OCI-M2 (cell line): Measurements from ENCODE around the gene RDH8.
"Not testable (repeated sequence)": the region's sequence is repeated elsewhere in the genome, so short reads cannot be mapped to it uniquely, and the experiment has no call there.

Experiments used
- DNase-seq: peaks from one replicate; lab custom pipeline; 2025; ENCODE audit not compliant: unreplicated experiment; lab: John Stamatoyannopoulos, UW

The RDH8 gene

DNA sequence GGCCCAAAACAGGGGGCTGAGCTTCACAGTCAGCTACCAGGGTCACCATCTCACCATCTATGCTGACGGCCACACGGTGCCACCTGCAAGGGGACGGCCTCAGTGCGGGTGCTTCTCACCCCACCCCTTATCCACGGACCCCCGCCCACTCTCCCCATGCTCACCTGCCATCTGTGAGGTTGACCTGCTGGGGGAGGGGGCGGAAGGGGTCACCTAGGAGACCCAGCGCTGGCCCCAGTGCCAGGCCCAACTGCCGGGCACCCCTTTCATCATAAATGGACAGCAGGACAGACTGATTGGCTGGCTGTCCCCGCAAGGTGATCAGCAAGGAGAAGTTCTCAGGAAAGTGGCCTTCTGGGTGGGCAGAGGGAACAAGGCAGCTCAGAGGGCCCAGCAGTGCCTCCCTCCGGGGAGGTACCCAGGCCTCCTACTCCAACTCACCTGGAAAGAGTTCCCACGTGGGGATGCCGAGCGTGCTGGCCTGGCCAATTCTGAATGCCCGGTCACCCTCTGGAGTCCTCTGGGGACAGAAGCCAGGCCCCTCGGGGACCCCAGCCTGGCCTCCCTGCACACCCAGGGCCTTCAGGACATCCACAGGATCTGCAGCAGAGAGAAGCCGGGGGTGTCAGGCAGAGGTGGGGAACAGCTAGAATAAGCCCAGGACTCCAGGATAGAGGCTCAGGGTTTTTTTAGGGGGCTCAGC lies 7.5 kb upstream of the RDH8 start:
- no peak for DNase-seq

DNA sequence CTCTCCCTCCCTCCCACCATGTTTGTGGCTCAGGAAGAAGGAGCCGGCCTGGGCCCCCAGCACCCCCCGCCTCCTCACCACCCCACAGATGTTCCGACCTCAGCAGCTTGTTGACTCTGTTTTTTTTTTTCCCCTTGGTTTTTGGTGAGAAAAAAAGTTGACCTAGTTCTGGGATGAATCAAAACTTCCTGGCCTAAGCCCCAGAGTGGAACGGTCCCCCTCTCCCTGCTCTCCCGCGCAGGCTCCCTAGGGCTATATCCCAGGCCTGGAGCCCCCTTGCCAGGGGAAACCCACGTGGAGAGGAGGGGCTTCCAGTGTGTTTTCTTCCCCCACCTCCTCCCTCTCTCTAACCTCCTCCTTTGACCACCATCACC lies 7.0 kb upstream of the RDH8 start:
- no peak for DNase-seq

DNA sequence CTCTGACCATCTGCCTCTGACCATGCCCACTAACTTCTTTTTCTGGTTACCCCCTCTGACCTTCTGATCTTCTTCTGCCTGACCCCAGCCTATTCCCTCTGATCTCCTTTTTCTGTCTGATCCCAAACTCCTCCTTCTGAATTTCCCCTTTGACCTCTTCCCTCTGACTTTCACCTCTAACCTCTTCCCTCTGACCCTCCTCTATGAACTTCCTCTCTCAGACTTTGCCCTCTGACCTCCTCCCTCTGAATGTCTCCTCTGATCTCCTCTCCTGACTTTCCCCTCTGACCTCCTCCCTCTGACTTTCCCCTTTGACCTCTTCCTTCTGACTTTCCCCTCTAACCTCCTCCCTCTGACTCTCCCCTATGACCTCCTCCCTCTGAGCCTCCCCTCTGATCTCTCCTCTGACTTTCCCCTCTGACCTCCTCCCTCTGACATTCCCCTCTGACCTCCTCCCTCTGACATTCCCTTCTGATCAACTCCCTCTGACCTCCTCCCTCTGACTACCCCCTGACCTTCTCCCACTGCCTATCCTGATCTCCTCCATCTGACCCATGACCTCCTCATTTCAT lies 6.4 kb upstream of the RDH8 start:
- DNase-seq, result no peak

DNA sequence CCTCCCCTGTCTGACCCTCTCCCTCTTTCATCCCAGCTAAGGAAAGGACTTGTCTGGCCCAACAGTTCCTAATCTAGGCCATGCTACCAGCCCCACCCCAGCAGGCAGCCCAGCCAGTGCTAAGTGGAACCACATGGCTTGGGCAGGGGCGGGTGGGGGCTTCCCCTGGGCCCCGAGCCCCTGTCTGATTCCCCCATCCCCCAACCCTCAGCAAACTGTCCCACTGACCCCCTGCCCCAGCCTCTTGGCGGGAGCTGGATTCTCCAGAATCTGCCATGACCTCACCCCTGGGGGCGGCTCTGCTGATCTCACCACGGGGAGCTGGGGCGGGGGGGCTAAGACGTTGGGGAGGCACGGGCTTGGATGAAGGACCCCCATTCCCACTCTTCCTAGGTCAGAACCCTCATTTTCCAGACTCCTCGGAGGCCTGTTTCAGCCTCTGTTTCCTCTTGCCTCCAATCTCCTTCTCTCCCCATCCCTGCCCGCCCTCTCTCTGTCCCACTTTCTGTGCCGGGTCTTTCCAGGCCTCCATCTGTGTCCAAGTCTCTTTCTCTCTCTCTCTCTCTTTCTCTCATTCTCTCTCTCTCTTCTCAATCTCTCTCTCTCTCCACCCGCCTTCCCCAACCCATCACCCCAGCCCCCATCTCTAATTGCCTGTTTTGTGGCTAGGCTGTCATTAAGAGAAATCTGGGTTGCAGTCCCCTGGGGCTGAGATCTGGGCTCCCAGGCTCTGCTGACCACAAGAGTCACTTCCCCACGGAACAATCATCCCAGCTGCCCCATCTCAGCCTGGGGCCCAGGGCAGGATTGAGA lies 5.7 kb upstream of the RDH8 start:
- DNase-seq, result no peak

DNA sequence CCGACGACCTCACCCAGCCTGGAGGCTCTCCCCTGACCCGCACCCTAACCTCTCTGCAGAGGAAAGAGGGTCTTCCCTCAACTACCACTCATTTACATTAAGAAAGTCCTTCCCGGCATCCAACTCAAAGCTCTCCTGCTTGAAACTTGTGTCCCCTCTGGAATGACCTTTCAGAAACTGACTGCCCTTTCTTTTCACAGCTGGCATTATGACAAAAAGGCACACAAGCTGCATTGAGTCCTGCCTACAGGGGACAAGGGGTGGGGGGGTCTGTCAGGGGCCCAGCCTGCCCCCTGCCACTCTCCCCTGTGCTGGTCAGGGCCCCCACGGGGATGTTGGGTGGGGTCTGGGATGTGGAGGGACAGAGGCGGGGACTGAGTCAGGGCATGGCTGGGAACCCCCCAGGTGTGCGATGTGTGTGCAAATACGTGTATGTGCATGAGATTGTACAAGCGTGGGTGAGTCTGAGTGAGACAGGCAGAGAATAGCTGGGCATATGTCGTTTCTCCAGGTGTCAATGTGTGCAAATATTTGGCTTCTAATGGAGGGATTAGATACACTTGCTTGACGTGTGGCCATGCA lies 5.0 kb upstream of the RDH8 start:
- no peak for DNase-seq

DNA sequence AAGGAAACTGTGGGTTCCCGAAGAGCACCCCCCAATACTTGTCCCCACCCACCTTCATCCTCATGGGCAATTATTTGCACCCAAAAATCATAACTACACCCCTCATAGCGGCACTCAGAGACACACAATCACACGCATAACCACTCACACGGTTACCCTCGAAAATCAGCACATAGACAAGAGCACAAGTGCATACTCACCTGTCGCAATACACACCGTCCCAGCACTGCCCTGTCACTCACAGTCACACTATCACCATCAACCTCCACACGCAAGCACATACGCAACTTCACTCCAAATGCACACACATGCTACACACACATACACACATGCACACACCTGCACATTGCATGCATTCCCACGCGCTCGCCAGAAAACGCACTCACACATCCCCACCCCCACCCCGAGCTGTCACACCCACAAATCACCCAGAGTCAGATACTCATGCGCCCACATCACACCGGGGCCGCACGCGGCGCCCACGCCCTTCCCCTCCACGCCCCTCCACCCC lies 3.5 kb upstream of the RDH8 start:
- no peak for DNase-seq

DNA sequence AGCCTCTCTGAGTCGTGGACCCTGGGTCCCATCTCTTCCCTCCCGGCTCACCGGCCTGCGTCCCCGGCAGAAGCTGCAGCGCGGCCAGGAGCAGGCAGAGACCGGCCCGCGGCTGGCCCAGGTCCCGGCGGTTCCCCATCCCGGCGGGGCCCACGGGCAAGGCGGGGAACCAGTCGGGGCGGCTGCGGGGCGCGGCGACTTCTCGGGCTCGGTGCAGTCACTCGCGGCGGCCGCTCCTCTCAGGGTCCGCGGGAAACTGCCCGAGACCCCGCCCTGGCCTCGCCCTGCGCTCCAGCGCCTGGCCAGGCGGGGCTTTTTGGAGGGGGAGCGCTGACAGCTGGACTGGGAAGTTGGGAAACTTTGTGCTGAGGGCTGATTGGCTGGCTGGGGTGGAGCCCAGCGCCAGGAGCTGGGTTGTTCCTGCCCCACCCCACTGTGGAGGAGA lies 3.0 kb upstream of the RDH8 start, which contains the start of gene COL5A3:
TSS of gene COL5A3 (minus strand) at position 258 of the 445 bp plus-strand sequence. CDS start at position 139, 119 bp downstream.
- no peak for DNase-seq

DNA sequence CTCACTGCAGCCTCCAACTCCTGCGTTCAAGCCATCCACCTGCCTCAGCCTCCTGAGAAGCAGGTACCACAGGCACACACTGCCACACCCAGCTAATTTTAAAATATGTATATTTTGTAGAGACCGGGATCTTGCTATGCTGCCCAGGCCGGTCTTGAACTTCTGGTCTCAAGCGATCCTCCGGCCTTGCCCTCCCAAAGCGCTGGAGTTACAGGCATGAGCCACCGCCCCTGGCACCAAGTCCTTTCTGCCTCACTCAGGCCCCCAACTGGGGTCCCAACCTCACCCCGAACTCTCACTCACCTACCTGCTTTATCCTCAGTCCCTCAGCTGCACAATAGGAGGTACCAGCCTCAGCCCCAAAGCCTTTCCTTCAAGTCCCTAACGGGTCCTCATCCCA lies 2.3 kb upstream of the RDH8 start:
- DNase-seq, result no peak

DNA sequence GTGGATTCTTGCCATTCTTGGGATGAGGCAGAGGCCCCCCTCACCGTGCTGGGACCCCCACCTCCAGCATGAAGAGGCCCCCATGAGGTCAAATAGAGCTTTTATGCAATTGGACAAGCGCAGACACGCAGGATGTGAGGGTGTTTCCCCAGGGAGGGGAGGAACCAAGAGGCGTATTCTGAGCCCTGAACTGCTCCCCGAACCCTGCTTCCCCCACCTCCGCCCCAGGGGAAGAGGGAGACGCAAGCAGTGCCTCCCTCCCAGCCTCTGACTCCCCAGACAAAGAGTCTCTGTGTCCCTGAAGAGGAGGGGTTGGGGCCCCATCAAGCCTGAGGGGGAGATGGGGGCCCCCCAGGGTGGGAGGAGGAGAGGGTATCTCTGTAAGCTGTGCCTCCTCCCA lies 1.3 kb upstream of the RDH8 start:
- no peak for DNase-seq

DNA sequence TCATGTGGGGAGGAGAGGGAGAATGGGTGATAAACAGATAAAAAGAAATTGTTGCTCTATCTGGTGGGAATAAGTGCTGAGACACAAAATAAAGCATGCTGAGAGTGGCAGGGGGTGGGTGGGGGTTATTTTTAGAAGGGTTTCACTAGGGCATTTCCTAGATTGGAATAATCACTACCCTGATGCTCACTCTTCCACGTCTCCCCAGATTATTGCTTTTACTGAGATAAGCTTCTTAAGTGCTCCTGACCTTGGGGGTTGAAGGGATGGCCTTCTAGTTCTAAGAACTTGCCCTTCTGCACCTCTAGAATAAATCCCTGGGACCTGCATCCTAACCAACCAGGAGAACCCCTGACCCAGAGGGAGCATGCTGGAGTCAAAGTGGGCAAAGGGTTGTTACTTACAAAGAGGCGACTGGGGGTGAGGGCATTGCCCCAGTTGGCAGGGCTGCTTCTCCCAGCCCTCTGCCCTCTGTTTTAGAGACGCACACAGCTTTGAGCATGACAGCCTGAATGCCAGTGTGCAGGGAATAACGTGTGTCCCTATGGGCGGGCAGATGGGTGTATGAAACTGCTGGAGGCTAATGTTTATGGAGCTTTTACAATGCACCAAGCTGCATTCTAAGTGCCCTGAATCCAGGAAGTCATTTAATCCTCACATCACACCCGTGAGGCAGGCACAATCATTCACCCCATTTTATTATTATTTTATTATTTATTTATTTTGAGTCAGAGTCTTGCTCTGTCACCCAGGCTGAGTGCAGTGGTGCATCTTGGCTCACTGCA lies 743 bp downstream of the RDH8 start:
- no peak for DNase-seq

DNA sequence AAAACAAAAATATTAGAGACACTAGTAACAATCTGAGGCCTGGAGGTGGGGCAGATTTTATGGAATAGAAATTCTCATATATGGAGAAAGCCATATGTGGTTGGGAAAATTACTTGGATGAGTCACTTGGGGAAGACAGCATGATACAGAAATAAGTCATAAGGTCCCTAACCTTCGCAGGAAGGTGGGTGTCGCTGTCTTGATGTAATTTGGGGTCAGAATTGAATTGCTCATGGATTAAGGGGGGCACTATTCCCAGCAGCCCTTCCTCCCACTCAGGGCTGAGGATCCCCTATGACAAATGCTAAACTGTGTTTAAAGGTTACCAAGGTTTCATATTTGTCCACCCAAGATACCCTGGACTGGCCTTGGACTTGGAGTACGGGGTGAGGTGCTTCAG lies 5.0 kb downstream of the RDH8 start:
- DNase-seq, result no peak

DNA sequence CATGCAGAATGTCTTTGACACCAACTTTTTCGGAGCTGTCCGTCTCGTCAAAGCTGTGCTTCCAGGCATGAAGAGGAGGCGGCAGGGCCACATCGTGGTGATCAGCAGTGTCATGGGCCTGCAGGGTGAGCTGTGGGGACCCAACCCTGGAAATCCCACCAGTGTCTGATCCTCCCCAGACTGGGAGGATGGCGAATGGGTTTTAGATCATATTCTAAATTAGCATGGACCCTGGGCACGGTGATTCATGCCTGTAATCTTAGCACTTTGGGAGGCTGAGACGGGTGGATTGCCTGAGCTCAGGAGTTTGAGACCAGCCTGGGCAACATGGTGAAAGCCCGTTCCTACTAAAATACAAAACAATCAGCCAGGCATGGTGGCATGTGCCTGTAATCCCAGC lies 5.5 kb downstream of the RDH8 start:
- DNase-seq, result no peak

DNA sequence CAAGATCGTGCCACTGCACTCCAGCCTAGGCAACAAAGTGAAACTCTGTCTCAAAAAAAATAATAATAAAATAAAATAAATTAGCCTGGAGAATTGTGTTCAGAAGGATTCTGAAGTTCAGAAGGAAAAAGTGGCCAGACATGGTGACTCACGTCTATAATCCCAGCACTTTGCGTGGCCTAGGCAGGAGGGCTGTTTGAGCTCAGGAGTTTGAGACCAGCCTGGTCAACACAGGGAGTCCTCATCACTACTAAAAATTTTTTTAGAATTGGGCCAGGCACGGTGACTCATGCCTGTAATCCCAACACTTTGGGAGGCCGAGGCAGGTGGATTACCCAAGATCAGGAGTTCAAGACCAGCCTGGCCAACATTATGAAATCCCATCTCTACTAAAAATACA lies 6.0 kb downstream of the RDH8 start:
- no peak for DNase-seq

DNA sequence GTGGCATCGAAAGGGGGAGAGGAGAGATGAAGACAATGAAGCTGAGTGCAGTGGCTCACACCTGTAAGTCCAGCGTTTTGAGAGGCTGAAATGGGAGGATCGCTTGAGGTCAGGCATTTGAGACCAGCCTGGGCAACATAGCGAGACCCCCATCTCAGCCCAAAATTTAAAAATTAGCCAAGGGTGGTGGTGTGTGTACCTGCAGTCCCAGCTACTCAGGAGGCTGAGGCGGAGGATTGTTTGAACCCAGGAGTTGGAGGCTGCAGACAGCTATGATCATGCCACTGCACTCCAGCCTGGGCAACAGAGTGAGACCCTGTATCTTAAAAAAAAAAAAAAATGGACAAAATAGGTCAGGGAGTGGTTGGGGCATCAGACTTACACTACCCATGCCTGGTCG lies 7.6 kb downstream of the RDH8 start:
- no peak for DNase-seq

DNA sequence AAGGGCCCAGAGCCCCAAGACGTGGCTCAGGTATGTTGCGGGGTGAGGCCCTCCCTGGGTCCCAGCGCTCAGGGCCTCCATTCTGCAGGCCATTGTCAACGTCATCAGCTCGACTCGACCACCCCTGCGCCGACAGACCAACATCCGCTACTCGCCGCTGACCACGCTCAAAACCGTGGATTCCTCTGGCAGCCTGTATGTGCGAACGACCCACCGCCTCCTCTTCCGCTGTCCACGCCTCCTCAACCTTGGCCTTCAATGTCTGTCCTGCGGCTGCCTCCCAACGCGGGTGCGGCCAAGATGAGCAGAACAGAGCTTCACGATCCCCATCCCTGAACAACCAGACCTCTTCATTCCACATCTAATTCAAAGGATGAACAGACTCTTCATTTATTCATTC lies 8.2 kb downstream of the RDH8 start:
- DNase-seq, result no peak

DNA sequence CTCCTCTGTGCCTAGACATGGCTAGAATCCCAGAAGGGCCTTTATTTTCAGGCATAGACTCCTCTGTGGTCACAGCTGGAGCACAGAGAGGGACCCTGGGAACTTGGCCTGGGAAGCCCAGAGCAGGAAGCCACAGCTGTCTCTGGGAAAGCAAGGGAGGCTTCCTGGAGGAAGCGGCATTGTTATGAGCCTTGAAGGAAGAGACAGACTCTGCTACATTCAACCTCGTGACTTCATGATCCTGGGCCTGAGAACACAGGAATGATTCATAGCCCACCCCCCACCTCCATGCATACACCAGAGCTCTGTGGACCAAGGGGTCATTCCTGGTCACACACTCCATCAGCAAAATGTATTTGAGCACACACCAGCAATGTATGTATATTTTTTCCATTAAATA lies 8.6 kb downstream of the RDH8 start:
- DNase-seq, result no peak

DNA sequence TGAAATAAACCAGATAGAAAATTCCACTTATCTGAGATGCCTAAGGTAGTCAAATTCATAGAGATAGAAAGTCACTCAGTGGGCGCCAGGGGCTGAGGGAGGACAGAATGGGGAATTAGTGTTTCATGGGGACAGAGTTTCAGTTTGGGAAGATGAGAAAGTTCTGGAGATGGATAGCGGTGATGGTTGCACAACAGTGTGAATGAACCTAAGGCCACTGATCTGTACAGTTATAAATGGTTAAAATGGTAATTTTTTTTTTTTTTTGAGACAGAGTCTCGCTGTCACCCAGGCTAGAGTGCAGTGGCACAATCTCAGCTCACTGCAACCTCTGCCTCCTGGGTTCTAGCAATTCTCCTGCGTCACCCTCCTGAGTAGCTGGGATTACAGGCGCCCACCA lies 9.8 kb downstream of the RDH8 start:
- not testable (repeated sequence) for DNase-seq

DNA sequence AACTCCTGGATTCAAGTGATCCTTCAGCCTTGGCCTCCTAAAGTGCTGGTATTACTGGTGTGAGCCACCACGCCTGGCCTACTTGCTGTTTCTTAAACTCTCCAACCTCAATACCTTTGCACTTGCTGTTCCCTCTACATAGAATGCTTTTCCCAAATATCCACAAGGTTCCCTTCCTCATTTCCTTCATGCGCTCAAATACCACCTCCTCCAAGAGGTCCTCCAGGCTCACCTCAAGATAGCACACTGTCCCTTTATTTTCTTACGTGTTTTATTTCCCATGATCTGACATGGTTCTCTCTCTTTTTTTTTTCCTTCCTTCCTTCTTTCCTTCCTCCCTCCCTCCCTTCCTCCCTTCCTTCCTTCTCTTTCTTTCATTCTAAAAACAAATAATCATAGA lies 13.5 kb downstream of the RDH8 start:
- no peak for DNase-seq

DNA sequence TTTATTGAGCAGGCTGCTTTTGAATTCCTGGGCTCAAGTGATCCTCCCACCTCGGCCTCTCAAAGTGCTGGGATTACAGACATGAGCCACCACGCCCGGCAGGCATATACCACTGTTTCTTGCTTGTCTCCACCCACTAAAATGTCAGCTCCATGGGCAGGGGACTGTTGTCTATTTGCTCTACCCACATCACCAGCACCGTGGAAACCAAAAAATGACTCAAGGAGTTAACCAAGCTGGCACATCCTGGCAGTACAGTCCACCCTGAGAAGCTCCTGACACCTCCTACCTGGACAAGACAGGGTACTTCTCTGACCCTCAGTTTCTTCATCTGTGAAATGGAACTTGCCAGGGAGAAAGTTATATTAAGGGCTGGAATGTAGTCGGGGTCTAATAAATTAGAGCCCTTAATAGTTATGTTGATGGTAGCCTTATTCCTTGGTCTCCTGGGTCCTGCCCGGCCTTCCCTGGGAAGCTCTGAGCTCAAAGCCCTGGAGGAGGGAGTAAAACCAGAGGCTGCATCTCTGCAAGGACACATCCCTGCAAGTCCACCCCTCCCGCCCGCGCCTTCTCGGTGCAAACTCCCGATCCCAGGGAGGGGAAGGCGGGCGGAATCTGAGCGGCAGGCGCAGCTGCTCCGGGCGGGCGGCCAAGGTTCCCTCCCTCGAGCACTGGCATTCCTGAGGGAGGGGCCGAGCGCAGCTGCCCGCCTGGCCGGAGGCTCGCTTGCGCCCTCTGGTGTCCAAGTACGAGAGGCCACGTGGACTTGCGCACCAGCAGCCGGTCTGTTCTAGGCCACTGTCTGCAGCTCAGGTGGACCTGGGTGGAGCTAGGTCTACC lies 14.1 kb downstream of the RDH8 start:
- DNase-seq, result peak; percentile 99

DNA sequence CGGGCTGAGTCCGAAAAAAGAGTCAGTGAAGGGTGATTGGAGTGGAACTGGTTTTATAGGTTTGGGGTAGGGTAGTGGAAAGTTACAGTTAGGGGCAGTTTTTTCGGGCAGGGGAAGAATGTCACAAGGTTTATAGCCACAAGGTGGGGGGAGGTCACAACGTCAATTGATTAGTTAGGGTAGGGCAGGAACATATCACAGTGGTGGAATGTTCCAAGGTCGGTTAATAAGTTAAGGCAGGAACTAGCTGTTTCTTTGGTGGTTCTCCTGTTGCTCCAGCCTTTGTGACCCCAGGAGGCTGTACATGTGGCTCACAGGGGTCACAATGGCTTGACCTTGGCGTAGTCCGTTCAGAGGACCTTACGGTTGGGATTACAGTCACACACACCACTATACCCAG lies 20.3 kb downstream of the RDH8 start:
- DNase-seq, result no peak
